Heart right ventricle (tissue), 16 donors: ENCODE results near the gene ADGRA1. TPM values are rescaled to one million over a fixed set of nuclear protein-coding genes. Genes with fewer than 3 reads are reported as not detected.

Experiments
- ATAC-seq, 8 donors: fragments of 200-7000 bp; cut with Tn5 transposase; one replicate each; pipeline ENCODE4 v1.9.1; 2020; ENCODE audit warnings: mild to moderate bottlenecking in 8 of 8, moderate library complexity in 8 of 8, moderate number of reproducible peaks in 1 of 8
- DNase-seq, 2 donors: peaks; one replicate each; pipeline ENCODE4 v3.0.0-alpha.2; 2020
- H3K27ac ChIP-seq, 10 donors: fragments of 200-600 bp; sonication (generic) in 2 of 10; one replicate each; pipeline versions ENCODE4 v1.5.0 to v1.8.0; 2020 to 2022; ENCODE audit warnings: mild to moderate bottlenecking in 3 of 10
- H3K27me3 ChIP-seq, 7 donors: fragments of 200-600 bp; one replicate each; pipeline ENCODE4 v1.8.0; 2021 to 2022; ENCODE audit warnings: mild to moderate bottlenecking in 2 of 7
- H3K36me3 ChIP-seq, 9 donors: fragments of 200-600 bp; sonication (generic) in 1 of 9; one replicate each; pipeline versions ENCODE4 v1.5.0 to v1.8.0; 2020 to 2022; ENCODE audit warnings: mild to moderate bottlenecking in 2 of 9
- H3K4me1 ChIP-seq, 9 donors: fragments of 200-600 bp; sonication (generic) in 1 of 9; one replicate each; pipeline versions ENCODE4 v1.5.0 to v1.8.0; 2020 to 2022; ENCODE audit warnings: mild to moderate bottlenecking in 4 of 9
- H3K4me3 ChIP-seq, 10 donors: fragments of 200-600 bp; sonication (generic) in 2 of 10; one replicate each; pipeline versions ENCODE4 v1.5.0 to v1.8.0; 2020 to 2022; ENCODE audit warnings: mild to moderate bottlenecking in 7 of 10, moderate library complexity in 2 of 10
- H3K9me3 ChIP-seq, 11 donors: fragments of 200-600 bp in 10 of 11; sonication (generic) in 2 of 11; one replicate each; pipeline versions ENCODE4 v1.5.0 to v1.8.0; 2013 to 2022; ENCODE audit warnings: mild to moderate bottlenecking in 2 of 11, control low read depth in 1 of 11, moderate library complexity in 1 of 11
- WGBS, 2 donors: extraction: QIAGEN DNeasy Blood & Tissue Kit; methylation state at CpG; one replicate each; pipeline ENCODE4 v1.1.7; 2013; ENCODE audit warnings: inconsistent platforms in 1 of 2; 5-methylcytosine and 5-hydroxymethylcytosine counted together
- intact Hi-C, 10 donors: fragments of 100-400 bp; cut with DNase I; formaldehyde crosslinking; loops; one replicate each; pipeline versions ENCODE4 v1.11.1 to v1.14.2; 2022
- polyA plus RNA-seq, 2 donors: library from polyadenylated mRNA; stranded (reverse); fragments of 200-250 nt; gene quantifications; one replicate each; pipeline ENCODE4 v1.2.3, GENCODE V29; 2013
- total RNA-seq, 10 donors: library from RNA; stranded (reverse); fragmentation: NEBNext Ultra II Directional in 3 of 10; extraction: Animal tissue kit (Norgen Biotek cat#: 25700) in 3 of 10; gene quantifications; one replicate each; pipeline versions ENCODE4 v1.2.1 to v1.2.4, GENCODE V29; 2021 to 2023
- TF ChIP-seq, protein P1 (sequence below), 9 donors: fragments of 200-600 bp; sonication (generic) in 2 of 9; IDR thresholded peaks; one replicate each; pipeline versions ENCODE4 v1.5.0 to v1.8.0; 2021 to 2022; ENCODE audit warnings: antibody characterized with exemption in 9 of 9, mild to moderate bottlenecking in 5 of 9, moderate library complexity in 1 of 9
- donor health status: Arrhythmogenic right ventricular cardiomyopathy.
- donor health status: ischemic (EF 13 %, LVEDD 7.1; RV severe dilation, severe dysfunction).
- donor health status: healthy with polysubstance abuse.
- donor health status: DM: no; HTN: yes; CAD: no.
- donor health status: DM: no; HTN: no; CAD: no.
- donor health status: ischemic (EF 25% LVEDD 6.9; RV normal size, moderate dysfunction).
- donor health status: ischemic (EF 25% LVEDD 5.7; RV mildly dilated, moderate dysfunction).
- donor health status: healthy.
- donor health status: DM: yes; HTN: yes; CAD: no.
- donor health status: Ischemic cardiomyopathy.
- donor health status: ischemic (EF 35%, LVEDD 5.7; RV mildly dilated, moderate dysfunction).
- donor health status: nonischemic (EF 11% LVEDD 7.7; RV severe dilation, severe dysfunction).
- donor health status: DM: yes; HTN: yes; CAD: no.
- donor health status: PGD.
- donor health status: ischemic (EF 29% LVEDD 5.4; RV normal size, mild dysfunction).
- donor health status: nonischemic (EF 23%, LVEDD 6.1; RV moderate dilation, normal function).

Gene ADGRA1
- total and polyA plus RNA-seq, 12 donors, result under 0.01 to 0.21 (median 0.11) TPM; not detected in 6

DNA sequence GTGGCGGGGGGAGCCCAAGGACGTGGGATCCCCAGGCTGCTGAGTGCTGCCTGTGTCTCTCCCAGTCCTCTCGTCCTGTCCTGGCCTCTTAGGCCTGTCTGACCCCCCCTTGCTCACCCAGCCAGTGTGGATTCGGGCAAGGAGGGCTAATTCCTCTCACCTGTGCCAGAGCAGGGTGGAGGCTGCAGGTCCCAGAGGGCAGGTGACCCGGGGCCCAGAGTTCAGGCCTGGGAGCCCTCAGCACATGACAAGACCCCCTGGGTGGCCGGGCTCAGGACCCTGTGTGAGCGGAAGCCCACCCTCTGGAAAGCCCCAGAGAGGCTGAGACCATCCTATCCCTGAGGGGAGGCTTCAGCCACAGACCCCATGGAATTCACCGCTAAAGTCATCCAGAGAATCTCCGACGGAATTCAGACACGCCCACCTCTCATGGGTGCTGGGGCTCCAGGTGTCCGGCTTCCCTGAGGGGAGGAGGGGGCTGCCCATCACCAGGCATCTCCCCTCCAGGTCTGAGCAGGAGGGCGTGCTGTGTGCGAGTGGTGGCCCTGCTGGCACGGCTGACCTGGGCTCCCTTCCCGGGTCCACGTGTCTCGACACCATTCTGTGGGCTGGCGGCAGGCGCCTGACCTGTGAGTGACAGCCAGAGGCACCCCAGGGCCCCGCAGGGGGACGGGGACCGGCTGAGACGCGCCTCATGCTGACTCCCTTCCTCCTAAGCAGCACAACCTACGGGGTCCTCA, 77.3 kb downstream of the ADGRA1 start:
- Histone ChIP-seq H3K27me3 (peaks cover 13 to 69% (median 52%) of the 10 kb centered on the region in 7 donors), H3K9me3 (no peaks in the 10 kb centered on the region), H3K4me3 (no peak overlapping the region), H3K4me1 (peaks cover 8 to 17% (median 12%) of the 10 kb centered on the region in 9 donors), H3K36me3 (no peaks in the 10 kb centered on the region), H3K27ac (no peak overlapping the region)
- intact Hi-C loops, result no loop called here
- TF ChIP-seq, protein P1, sequence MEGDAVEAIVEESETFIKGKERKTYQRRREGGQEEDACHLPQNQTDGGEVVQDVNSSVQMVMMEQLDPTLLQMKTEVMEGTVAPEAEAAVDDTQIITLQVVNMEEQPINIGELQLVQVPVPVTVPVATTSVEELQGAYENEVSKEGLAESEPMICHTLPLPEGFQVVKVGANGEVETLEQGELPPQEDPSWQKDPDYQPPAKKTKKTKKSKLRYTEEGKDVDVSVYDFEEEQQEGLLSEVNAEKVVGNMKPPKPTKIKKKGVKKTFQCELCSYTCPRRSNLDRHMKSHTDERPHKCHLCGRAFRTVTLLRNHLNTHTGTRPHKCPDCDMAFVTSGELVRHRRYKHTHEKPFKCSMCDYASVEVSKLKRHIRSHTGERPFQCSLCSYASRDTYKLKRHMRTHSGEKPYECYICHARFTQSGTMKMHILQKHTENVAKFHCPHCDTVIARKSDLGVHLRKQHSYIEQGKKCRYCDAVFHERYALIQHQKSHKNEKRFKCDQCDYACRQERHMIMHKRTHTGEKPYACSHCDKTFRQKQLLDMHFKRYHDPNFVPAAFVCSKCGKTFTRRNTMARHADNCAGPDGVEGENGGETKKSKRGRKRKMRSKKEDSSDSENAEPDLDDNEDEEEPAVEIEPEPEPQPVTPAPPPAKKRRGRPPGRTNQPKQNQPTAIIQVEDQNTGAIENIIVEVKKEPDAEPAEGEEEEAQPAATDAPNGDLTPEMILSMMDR (IDR thresholded peaks at IDR 0.05), result no peak
- no peak for ATAC-seq
- 75 to 78% methylated on average over 26 of the region's 26 CpGs for WGBS, 2 donors
- DNase-seq, result no peak

DNA sequence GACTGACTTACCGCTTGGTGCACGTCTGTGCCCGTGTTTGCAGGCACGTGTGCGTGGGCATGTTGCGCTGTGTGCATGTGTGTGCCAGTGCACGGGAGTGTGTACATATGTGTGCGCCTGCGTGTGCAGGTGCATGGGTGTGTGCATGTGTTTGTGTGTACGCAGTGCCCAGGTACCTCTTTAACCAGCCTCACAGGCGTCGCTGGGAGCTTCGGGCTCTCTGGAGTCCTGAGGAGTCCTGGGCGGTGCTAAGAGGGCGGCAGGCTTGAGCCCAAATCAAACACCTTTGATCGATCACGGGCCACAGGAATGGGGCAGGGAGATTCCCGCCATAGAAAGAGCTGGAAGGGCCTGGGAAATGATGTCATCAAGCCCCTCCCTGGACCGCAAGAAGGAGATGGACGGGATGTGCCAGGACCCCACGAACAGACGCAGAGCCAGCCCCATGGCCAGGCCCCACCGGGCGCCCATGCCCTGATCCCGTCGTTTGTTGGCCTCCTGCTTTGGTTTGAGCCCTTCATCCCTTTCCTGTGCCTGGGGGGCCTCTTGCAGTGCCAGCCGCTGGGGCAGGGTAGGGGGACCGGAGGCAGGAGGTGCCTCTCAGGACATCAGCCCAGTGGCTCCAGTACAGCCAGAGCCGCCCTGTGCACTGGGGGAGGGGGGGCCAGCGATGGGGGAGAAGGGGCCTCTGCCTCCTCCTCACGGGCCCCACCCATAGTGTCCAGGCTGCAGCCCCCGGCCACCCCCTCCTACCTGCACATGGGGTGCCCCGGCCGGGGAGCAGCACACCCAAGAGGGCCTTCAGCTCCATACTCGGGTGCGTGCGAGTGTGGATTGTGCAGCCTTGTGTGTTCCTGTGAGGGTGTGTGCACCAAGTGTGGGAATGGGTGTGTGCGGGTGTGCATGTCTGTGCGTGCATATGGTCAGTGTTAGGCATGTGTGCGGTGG, 78.1 kb downstream of the ADGRA1 start:
- intact Hi-C loops, result no loop called here
- Histone ChIP-seq H3K4me3 (no peak overlapping the region), H3K27me3 (peaks cover 13 to 63% (median 46%) of the 10 kb centered on the region in 7 donors), H3K9me3 (no peaks in the 10 kb centered on the region), H3K4me1 (peaks cover 3 to 12% (median 7%) of the 10 kb centered on the region in 9 donors), H3K27ac (no peak overlapping the region), H3K36me3 (no peaks in the 10 kb centered on the region)
- WGBS, 2 donors, result 87 to 90% methylated on average over 40 of the region's 40 CpGs
- peak in 1 of 8 donors; percentile 14 for ATAC-seq
- DNase-seq, result no peak
- TF ChIP-seq, protein P1 (IDR thresholded peaks at IDR 0.05), result no peak

DNA sequence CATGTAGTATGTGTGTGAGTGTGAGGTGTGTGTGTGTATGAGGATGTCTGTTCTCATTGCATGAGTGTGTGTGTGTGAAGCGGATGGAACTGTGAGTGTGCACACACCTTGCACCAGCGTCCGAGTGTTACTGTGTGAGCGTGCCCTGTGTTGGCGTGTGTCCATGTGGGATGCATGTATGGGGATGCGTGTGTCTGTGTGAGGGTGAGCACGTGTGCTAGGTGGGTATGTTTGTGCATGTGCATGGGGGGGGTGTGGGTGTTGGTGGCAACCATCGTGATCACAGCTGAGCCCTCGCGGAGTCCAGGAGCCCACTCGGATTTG, 78.7 kb downstream of the ADGRA1 start:
- H3K4me1 ChIP-seq, result peaks cover 0 to 5% (median under 1%) of the 10 kb centered on the region in 9 donors
- H3K36me3 ChIP-seq, result no peaks in the 10 kb centered on the region
- H3K27ac ChIP-seq, result no peak overlapping the region
- DNase-seq, result no peak
- intact Hi-C loops, result no loop called here
- no peaks in the 10 kb centered on the region for H3K9me3 ChIP-seq
- peaks cover 6 to 56% (median 42%) of the 10 kb centered on the region in 7 donors for H3K27me3 ChIP-seq
- ATAC-seq, result peak in 1 of 8 donors; percentile 23
- TF ChIP-seq, protein P1 (IDR thresholded peaks at IDR 0.05), result no peak
- 93 to 94% methylated on average over 11 of the region's 11 CpGs for WGBS, 2 donors
- H3K4me3 ChIP-seq, result no peak overlapping the region

DNA sequence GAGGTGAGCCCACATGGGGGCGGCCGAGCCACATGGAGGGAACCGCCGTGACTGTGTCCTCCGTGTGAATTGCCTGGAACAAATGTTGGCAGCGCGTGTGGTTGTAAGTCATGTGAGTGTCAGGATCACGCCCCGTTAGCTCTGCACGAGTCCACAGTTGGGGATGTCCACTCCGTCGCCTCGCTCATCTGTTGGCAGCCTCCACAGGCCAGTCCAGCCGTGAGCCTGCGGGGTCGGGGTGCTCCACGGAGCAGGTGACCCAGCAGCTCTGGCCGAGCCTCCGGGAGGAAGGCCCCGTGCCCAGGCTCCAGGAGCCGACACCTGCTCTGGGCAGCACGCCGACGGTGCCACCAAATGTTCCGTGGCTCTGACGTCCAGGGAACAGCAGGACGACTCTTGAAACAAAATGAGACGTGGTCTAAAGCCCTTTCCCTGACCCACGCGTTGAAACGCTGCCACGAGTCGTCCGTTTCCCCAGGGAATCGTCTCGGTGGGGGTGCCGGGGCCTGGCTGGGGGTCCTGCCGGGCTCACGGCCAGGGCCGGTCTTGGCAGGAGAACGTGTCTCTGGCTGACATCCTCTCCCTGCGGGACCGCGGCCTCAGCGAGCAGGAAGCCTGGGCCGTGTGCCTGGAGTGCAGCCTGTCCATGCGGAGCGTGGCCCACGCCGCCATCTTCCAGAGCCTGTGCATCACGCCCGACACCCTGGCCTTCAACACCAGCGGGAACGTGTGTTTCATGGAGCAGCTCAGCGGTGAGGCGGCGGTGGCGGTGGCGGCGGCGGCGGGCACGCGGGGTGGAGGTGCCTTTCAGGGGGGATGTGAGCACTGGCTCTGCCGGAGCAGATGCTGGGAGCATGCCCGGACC, 79.3 kb downstream of the ADGRA1 start:
- 75% methylated on average over 66 of the region's 66 CpGs for WGBS, 2 donors
- Histone ChIP-seq H3K9me3 (no peaks in the 10 kb centered on the region), H3K4me1 (no peaks in the 10 kb centered on the region), H3K27me3 (peaks cover 5 to 55% (median 42%) of the 10 kb centered on the region in 7 donors), H3K36me3 (no peaks in the 10 kb centered on the region), H3K4me3 (no peak overlapping the region), H3K27ac (no peak overlapping the region)
- TF ChIP-seq, protein P1 (IDR thresholded peaks at IDR 0.05), result no peak
- intact Hi-C loops, result no loop called here
- DNase-seq (no peak), ATAC-seq (peak in 2 of 8 donors; percentile 32 to 41)
